ENCODE measurements around the gene ARHGAP27. TPM values are rescaled to one million over a fixed set of nuclear protein-coding genes. Genes with fewer than 3 reads are reported as not detected.

ARHGAP27 gene
- total and polyA plus RNA-seq, 2 of the 13 experiments (the other 11 are each of a cell fraction or from before 2014, with no cell fraction given): 15.5 to 18.9 TPM

GRCh38 chr17:45440161-45440778 is 7.6 kb upstream of the ARHGAP27 start (continued):
- TF ChIP-seq, protein P1, sequence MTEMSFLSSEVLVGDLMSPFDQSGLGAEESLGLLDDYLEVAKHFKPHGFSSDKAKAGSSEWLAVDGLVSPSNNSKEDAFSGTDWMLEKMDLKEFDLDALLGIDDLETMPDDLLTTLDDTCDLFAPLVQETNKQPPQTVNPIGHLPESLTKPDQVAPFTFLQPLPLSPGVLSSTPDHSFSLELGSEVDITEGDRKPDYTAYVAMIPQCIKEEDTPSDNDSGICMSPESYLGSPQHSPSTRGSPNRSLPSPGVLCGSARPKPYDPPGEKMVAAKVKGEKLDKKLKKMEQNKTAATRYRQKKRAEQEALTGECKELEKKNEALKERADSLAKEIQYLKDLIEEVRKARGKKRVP (CRISPR knock-in tag; IDR thresholded peaks at IDR 0.05): no peak
- no peak for TF ChIP-seq MAFF (IDR thresholded peaks at IDR 0.05; ENCODE audit: low read depth, low read length)
- TF ChIP-seq THRA (CRISPR knock-in tag; IDR thresholded peaks at IDR 0.05; ENCODE audit: borderline replicate concordance): no peak
- no peak for TF ChIP-seq SOX13 (IDR thresholded peaks at IDR 0.05)
- 0 out of 4 replicates have a peak, but pooled peaks of 1 of the 2 experiments have one; percentile 11 for TF ChIP-seq SOX13 (CRISPR knock-in tag; conservative IDR thresholded peaks at IDR 0.05 in 1 of 2, IDR thresholded peaks at IDR 0.05 in 1 of 2)
- peak; percentile 62; the same call in 1 of the 2 replicates for TF ChIP-seq DNMT3B (CRISPR knock-in tag; conservative IDR thresholded peaks at IDR 0.05)
- TF ChIP-seq, protein P2, sequence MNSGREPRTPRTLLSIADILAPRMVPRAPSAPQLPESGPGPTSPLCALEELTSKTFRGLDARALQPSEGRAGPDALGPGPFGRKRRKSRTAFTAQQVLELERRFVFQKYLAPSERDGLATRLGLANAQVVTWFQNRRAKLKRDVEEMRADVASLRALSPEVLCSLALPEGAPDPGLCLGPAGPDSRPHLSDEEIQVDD (CRISPR knock-in tag; IDR thresholded peaks at IDR 0.05; ENCODE audit: borderline replicate concordance): no peak
- no peak for TF ChIP-seq SP2 (CRISPR knock-in tag; IDR thresholded peaks at IDR 0.05)
- no peak for TF ChIP-seq KDM5B (CRISPR knock-in tag; IDR thresholded peaks at IDR 0.05; ENCODE audit: borderline replicate concordance)
- no peak for TF ChIP-seq ATAD3A (CRISPR knock-in tag; IDR thresholded peaks at IDR 0.05)
- no peak for TF ChIP-seq MTF2 (CRISPR knock-in tag; IDR thresholded peaks at IDR 0.05; ENCODE audit: borderline replicate concordance)
- no peak for TF ChIP-seq ZNF33A (CRISPR knock-in tag; IDR thresholded peaks at IDR 0.05; ENCODE audit: borderline replicate concordance)
- no peak for TF ChIP-seq SMARCC2 (IDR thresholded peaks at IDR 0.05)
- no peak for TF ChIP-seq ZNF660 (CRISPR knock-in tag; IDR thresholded peaks at IDR 0.05; ENCODE audit: borderline replicate concordance, low read depth)
- TF ChIP-seq, protein P3, sequence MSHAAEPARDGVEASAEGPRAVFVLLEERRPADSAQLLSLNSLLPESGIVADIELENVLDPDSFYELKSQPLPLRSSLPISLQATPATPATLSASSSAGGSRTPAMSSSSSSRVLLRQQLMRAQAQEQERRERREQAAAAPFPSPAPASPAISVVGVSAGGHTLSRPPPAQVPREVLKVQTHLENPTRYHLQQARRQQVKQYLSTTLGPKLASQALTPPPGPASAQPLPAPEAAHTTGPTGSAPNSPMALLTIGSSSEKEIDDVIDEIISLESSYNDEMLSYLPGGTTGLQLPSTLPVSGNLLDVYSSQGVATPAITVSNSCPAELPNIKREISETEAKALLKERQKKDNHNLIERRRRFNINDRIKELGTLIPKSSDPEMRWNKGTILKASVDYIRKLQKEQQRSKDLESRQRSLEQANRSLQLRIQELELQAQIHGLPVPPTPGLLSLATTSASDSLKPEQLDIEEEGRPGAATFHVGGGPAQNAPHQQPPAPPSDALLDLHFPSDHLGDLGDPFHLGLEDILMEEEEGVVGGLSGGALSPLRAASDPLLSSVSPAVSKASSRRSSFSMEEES (CRISPR knock-in tag; IDR thresholded peaks at IDR 0.05): no peak
- TF ChIP-seq, protein P4, sequence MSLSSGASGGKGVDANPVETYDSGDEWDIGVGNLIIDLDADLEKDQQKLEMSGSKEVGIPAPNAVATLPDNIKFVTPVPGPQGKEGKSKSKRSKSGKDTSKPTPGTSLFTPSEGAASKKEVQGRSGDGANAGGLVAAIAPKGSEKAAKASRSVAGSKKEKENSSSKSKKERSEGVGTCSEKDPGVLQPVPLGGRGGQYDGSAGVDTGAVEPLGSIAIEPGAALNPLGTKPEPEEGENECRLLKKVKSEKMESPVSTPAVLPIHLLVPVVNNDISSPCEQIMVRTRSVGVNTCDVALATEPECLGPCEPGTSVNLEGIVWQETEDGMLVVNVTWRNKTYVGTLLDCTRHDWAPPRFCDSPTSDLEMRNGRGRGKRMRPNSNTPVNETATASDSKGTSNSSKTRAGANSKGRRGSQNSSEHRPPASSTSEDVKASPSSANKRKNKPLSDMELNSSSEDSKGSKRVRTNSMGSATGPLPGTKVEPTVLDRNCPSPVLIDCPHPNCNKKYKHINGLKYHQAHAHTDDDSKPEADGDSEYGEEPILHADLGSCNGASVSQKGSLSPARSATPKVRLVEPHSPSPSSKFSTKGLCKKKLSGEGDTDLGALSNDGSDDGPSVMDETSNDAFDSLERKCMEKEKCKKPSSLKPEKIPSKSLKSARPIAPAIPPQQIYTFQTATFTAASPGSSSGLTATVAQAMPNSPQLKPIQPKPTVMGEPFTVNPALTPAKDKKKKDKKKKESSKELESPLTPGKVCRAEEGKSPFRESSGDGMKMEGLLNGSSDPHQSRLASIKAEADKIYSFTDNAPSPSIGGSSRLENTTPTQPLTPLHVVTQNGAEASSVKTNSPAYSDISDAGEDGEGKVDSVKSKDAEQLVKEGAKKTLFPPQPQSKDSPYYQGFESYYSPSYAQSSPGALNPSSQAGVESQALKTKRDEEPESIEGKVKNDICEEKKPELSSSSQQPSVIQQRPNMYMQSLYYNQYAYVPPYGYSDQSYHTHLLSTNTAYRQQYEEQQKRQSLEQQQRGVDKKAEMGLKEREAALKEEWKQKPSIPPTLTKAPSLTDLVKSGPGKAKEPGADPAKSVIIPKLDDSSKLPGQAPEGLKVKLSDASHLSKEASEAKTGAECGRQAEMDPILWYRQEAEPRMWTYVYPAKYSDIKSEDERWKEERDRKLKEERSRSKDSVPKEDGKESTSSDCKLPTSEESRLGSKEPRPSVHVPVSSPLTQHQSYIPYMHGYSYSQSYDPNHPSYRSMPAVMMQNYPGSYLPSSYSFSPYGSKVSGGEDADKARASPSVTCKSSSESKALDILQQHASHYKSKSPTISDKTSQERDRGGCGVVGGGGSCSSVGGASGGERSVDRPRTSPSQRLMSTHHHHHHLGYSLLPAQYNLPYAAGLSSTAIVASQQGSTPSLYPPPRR (CRISPR knock-in tag; IDR thresholded peaks at IDR 0.05; ENCODE audit: borderline replicate concordance): no peak
- TF ChIP-seq ZNF224 (CRISPR knock-in tag; IDR thresholded peaks at IDR 0.05): no peak
- no peak for TF ChIP-seq ZSCAN29 (CRISPR knock-in tag; conservative IDR thresholded peaks at IDR 0.05)
- TF ChIP-seq NBN (conservative IDR thresholded peaks at IDR 0.05): no peak
- TF ChIP-seq U2AF2 (IDR thresholded peaks at IDR 0.05; ENCODE audit: low read depth, low read length): no peak

Data from HepG2 (cell line).